ENCODE results near the gene GABRB1. TPM values are rescaled to one million over a fixed set of nuclear protein-coding genes. Genes with fewer than 3 reads are reported as not detected.

The GABRB1 gene
- total and polyA plus RNA-seq, 2 experiments from 2014 or later: 0.26 to 0.97 TPM

DNA sequence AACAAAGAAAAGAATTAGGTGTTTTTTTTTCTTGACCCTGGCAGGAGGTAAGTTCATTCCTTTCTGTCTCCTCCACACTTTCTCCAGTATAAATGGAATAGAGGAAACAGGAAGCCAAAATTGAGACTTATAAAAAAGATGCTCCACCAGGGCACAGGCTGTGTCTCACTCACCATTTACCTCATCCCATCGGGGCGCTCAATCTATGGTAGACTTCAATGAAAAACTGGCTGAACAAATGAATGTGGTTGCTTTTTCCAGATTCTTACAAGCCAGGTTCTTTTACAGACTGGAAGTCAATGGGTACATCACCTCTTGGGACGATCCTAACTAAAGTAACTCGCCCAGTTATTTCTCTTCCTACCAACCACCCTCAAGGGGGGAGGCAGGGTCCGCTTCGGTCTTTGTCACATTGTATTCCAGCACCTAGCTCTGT is 431.4 kb downstream of the GABRB1 start (continued):
- TF ChIP-seq, protein P1, sequence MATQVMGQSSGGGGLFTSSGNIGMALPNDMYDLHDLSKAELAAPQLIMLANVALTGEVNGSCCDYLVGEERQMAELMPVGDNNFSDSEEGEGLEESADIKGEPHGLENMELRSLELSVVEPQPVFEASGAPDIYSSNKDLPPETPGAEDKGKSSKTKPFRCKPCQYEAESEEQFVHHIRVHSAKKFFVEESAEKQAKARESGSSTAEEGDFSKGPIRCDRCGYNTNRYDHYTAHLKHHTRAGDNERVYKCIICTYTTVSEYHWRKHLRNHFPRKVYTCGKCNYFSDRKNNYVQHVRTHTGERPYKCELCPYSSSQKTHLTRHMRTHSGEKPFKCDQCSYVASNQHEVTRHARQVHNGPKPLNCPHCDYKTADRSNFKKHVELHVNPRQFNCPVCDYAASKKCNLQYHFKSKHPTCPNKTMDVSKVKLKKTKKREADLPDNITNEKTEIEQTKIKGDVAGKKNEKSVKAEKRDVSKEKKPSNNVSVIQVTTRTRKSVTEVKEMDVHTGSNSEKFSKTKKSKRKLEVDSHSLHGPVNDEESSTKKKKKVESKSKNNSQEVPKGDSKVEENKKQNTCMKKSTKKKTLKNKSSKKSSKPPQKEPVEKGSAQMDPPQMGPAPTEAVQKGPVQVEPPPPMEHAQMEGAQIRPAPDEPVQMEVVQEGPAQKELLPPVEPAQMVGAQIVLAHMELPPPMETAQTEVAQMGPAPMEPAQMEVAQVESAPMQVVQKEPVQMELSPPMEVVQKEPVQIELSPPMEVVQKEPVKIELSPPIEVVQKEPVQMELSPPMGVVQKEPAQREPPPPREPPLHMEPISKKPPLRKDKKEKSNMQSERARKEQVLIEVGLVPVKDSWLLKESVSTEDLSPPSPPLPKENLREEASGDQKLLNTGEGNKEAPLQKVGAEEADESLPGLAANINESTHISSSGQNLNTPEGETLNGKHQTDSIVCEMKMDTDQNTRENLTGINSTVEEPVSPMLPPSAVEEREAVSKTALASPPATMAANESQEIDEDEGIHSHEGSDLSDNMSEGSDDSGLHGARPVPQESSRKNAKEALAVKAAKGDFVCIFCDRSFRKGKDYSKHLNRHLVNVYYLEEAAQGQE (IDR thresholded peaks at IDR 0.05; ENCODE audit: unreplicated experiment): no peak
- TF ChIP-seq POLR2AphosphoS5 (IDR thresholded peaks at IDR 0.05; ENCODE audit: low read depth): no peak
- no peak for TF ChIP-seq JUNB (IDR thresholded peaks at IDR 0.05; ENCODE audit: unreplicated experiment)

DNA sequence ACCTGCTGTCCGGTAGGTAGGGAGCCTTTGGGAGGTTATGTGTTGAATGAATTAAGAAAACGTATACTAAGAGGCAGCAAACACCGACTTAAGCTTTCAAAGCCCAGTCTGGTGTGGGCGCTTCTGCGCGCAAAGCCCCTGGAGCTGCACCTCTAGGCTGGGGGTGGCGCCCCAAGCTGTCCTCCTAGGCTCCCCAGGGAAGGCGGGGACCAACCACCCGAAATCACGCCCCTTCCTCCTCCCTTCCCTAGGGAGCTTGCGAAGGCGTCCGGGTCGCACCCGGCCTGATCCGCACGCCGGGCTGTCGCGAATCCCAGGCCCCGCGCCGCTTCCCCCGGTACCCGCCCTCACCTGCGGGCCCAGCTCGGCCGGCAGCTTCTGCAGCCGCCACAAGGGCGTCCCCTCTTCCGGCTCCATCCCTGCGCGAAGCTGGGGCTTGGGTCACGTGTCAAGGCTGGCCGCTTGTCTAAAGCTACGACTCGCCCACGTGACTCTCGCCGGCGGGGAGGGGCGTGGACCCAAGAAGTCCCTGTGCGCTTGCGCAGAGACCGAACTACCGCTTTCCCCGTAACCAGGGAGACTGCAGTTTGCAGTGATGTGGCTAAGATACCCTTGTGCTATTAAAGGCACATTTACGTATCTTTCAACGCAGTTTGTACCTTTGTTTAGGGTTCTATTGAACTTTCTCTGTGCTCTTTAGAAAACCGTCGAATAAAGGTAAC is 432.0 kb downstream of the GABRB1 start, which contains the start of gene COMMD8:
Gene COMMD8 (minus strand): TSS at position 468 of the 722 bp plus-strand sequence. CDS start 51 bp downstream, at position 417.
- Histone ChIP-seq H3K27ac (ENCODE audit: low read depth) (0 out of 2 replicates have a peak within 1 kb of the TSS, but pooled peaks have one; percentile 64), H4K20me1 (replicated peaks; ENCODE audit: insufficient read depth) (no peaks in the 10 kb centered on the region), H3K4me2 (peak within 1 kb of the TSS; percentile 86), H3K4me3 (peak within 1 kb of the TSS; percentile 92), H3K9me2 (ENCODE audit: insufficient read depth) (no peaks in the 10 kb centered on the region), H3F3A (replicated peaks; ENCODE audit: low read depth) (no peaks in the 10 kb centered on the region), H3K27me3 (ENCODE audit: insufficient read depth) (no peaks in the 10 kb centered on the region), H3K4me1 (ENCODE audit: insufficient read depth) (no peaks in the 10 kb centered on the region; the same call in 1 of the 2 replicates), H3K36me3 (ENCODE audit: insufficient read depth) (no peaks in the 10 kb centered on the region), H3K79me2 (replicated peaks; ENCODE audit: insufficient read depth) (no peaks in the 10 kb centered on the region), H2AFZ (peak within 1 kb of the TSS; percentile 99)
- TF ChIP-seq ZNF114 (CRISPR knock-in tag; IDR thresholded peaks at IDR 0.05): no peak
- TF ChIP-seq, protein P2, sequence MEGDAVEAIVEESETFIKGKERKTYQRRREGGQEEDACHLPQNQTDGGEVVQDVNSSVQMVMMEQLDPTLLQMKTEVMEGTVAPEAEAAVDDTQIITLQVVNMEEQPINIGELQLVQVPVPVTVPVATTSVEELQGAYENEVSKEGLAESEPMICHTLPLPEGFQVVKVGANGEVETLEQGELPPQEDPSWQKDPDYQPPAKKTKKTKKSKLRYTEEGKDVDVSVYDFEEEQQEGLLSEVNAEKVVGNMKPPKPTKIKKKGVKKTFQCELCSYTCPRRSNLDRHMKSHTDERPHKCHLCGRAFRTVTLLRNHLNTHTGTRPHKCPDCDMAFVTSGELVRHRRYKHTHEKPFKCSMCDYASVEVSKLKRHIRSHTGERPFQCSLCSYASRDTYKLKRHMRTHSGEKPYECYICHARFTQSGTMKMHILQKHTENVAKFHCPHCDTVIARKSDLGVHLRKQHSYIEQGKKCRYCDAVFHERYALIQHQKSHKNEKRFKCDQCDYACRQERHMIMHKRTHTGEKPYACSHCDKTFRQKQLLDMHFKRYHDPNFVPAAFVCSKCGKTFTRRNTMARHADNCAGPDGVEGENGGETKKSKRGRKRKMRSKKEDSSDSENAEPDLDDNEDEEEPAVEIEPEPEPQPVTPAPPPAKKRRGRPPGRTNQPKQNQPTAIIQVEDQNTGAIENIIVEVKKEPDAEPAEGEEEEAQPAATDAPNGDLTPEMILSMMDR (conservative IDR thresholded peaks at IDR 0.05; ENCODE audit: low read depth in 2 of 2): peak in 1 of 2 experiments; percentile 6; a peak in 1 of 4 replicates
- peak; percentile 44; the same call in 1 of the 2 replicates for TF ChIP-seq POLR2AphosphoS5 (IDR thresholded peaks at IDR 0.05; ENCODE audit: low read depth)
- peak; percentile 75 for TF ChIP-seq CREB1 (CRISPR knock-in tag; IDR thresholded peaks at IDR 0.05; ENCODE audit: low read depth)
- no peak for TF ChIP-seq STAT1 (IDR thresholded peaks at IDR 0.05; ENCODE audit: unreplicated experiment)
- no peak for TF ChIP-seq JUNB (IDR thresholded peaks at IDR 0.05; ENCODE audit: unreplicated experiment)
- no peak for TF ChIP-seq ZNF331 (CRISPR knock-in tag; IDR thresholded peaks at IDR 0.05; ENCODE audit: low read depth)
- TF ChIP-seq, protein P3, sequence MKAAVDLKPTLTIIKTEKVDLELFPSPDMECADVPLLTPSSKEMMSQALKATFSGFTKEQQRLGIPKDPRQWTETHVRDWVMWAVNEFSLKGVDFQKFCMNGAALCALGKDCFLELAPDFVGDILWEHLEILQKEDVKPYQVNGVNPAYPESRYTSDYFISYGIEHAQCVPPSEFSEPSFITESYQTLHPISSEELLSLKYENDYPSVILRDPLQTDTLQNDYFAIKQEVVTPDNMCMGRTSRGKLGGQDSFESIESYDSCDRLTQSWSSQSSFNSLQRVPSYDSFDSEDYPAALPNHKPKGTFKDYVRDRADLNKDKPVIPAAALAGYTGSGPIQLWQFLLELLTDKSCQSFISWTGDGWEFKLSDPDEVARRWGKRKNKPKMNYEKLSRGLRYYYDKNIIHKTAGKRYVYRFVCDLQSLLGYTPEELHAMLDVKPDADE (IDR thresholded peaks at IDR 0.05): no peak
- no peak for TF ChIP-seq NANOG (IDR thresholded peaks at IDR 0.05; ENCODE audit: borderline replicate concordance)
- DNase-seq (ENCODE audit: low spot score): peak; percentile 100
- Mint-ChIP-seq H3K27me3 (ENCODE audit: insufficient read depth, low read depth, poor library complexity) (peaks cover 6% of the 10 kb centered on the region), H3K27ac (peak within 1 kb of the TSS; percentile 44), H3K4me1 (peaks cover 14% of the 10 kb centered on the region), H3K36me3 (ENCODE audit: low read depth) (no peaks in the 10 kb centered on the region), H3K4me3 (peak within 1 kb of the TSS; percentile 90), H3K9me3 (no peaks in the 10 kb centered on the region)
- peak; percentile 97 for ATAC-seq

All from GM23338 (cell line).